ENCODE measurements around the gene FAM222A.

Gene FAM222A

DNA sequence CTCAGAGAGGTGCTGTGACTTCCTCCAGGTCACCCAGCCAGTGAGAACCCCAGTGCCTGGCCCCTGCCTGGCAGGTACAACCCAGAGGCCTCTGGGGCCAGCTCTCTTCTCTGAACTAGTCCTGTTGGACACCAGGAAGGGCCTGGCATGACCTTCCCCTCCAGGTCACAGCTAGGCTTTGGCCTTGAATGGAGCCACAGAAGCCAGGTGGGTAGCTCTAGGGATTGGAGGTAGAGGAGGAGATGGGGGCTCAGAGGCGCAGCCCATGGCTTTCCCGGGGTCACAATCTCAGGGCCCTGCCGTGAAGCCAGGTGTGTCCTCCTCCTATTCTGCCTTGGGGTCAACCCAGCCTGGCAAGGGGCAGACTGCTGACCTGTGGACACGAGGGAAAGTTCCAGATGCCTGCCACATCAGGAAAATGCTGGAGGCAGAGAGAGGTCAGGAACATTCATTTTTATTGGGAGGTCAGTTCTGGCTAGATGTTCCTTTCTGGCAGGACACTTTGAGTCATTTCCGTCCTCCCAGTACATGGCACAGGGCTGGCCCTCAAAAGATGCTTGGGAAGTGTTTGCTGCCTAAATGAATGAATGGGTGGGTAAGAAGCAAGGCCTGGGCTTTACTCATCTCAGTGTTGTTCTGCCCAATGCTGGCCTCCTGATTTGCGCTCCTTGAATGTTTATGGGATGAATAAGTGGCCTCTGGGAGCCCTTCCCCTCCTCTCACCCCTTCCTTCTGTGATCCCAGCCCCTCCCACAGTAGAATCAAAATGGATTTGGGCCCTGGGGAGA lies 25.4 kb downstream of the FAM222A start:
- no peak for DNase-seq

DNA sequence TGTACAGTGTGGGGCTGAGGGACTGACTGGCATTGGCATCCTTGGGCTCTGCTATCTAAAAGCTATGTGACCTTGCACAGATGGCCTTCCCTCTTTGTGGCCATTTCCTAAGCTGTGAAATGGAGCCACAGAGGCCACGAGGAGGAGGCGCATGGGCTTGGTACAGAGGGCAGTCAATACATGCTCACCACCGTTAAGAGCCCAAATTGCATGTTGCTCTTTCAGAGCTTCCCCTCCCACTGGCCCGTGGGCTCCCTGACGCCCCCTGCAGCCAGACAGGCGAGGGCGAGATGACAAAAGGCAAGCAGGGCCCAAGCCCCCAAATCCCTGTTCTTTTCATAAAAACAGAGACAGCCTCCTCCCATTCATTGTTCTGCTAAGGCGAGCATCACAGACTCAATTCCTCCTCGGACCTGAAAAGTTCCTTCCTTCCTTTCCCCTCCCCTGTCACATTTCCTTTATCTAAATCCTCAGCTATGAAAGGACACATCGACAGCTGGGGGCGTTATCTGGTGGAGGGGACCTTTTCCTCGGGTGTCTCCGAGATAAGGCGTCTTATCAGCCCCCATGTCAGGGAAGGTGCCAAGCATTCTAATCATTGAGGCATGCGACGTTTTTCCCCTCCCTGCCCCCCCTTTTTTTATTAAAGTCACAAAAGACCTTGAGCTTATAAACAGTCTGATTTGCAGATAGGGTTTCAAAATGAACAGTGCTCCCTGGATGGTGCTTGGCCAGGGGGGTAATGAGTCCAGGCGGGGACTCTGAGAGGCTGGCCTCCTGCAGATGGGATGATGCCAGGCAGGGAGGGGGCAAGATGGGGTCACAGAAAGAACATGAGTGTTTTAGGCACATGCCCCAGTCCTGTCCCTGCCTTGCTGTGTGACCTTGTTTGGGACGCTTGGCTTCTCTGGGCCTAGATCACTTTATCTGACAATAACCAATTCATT lies 26.4 kb downstream of the FAM222A start:
- no peak for DNase-seq

DNA sequence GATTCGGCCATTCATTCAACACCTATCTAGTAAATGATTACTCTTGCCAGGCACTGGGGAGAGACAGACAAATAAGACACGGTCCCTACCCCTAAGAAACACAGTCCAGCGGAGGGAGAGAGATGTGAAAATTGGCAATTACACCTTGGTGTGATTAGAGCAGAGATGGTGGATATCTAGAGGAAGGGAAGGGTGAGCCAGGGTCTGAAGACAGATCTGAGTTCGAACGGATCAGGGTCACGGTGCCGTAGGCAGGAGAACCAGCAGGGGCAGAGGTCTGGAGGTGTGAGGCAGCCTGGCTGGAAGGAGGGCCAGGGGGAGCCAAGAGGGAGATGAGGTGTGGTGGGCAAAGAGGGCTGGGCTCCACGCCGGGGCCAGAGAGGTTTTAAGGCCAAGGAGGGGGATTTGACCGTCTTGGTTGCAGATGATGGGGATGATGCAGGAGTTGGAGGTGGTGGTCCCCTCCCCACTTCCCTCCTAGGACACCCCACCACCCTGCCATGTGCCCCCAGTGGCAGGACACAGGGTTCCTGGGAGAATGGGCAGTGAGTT lies 27.1 kb downstream of the FAM222A start:
- no peak for DNase-seq

DNA sequence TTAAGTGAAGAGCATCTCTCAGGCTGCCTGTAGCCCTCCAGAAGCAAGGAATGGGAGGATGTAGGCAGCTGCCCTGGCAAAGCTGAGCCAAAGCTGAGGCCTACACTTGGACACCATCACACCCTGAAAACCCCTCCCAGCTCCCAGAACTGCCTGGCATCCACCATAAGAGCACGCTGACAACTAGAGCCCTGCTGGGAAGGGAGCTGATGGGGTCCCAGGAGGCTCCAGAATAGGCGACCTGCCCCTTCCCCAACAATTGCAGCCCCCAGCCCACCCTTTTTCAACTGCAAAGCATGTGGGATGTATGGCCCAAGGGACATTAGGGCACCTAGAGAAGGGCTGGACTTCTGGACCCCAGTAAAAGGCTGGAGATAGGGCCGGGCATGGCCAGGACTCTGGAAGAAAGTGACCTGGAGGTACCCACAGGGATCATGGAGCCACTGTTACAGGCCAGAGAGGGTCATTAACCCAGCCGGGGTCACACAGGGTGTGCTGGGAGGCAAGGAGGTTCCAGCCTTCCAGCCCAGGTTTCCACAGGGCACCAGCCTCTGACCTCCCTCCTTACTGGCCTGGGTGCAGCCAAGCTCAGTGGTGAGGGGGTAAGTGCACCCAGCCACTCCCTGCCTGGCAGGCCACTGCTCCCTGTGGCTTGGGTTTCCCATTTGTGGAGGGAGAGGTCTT lies 27.8 kb downstream of the FAM222A start:
- no peak for DNase-seq

DNA sequence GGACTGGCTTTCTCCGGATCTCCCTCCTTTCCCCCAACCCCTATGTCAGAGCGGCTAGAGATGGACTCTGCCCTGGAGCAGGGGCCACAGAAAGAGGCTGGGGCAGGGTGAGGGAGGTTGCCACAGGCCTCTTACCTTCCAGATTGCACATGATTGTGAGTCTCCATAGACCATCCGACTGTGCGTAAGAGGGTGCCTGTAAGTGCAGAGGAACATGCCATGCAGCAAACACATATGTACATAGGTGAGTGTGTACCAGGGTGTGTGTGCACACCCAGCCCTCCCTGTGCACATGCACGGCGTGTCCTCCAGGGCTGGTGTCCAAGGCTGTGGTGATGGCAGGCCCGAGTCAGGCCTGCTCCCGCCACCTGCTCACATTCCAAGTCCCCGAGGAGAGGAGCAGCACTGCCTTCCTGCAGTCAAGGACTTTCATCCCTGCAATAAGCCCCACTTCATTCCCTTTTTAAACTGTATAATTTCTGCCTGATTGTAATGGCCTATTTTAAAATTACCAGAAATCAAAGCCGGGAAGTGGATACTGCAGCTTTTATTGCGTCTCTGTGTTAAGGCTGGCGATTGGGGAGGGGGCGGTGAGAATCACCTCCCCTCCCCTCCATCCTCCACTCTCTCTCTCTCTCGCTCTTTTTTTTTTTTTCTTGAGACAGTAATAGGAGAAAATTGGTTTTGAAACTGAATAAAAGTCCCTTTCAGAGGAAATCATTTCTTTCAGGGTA lies 28.5 kb downstream of the FAM222A start:
- no peak for DNase-seq

DNA sequence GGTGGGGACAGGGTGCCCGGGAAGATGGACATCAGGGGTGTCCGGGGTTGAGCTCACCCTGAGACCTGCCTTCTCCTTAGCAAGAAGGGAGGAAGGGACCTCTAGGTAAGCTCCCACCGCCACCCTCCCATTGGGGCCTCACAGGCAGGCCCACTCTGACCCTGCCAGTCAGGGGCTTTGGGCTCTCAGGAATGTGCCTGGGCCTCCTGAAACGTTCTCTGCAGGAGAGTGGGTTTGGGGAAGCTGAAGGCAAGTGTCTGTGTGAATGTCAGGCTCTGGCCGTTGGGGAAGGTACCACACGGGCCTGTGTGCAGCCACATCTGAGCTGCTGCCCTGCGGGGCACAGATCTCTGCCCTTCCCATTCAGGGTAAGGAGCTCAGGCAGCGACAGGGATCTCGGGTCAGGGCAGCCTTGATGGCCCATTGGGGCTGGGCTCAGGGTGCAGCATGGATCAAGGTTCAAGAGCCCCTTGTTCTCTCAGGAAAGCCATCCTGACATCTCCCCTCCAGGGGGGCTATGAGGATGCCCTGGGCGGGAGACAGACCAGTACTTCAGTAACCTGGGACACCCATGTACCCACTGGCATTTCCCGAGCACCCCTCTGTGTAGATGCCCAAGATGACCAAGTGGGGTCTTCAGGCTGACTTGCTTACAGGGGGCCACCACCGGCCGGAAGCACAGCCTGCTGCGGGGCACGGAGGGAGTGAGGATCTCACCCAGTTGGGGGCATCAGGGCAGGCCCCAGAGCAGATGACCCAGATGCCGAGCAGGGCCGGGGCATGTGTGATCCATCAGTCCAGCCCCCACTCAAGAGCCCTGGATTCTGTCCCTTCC lies 29.7 kb downstream of the FAM222A start:
- DNase-seq: no peak

DNA sequence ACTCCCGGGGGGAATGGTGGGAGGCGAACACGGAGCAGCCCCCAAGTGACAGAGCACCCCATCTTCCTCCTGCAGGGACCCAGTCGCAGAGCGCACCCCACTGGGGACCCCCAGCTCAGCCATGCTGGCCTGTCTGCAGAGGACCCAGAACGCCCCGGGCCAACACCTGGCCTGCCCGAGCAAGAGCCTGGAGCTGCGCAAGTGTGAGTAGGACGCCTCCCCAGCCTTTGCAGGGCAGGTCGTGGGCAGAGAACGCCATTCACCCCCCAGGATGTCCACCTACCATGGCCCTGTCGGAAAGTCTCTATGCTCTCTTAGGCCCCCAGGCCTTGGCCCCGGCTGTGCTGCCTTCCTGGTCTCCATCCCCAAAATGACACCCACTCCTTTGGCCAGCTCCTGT lies 30.4 kb downstream of the FAM222A start:
- DNase-seq: no peak

DNA sequence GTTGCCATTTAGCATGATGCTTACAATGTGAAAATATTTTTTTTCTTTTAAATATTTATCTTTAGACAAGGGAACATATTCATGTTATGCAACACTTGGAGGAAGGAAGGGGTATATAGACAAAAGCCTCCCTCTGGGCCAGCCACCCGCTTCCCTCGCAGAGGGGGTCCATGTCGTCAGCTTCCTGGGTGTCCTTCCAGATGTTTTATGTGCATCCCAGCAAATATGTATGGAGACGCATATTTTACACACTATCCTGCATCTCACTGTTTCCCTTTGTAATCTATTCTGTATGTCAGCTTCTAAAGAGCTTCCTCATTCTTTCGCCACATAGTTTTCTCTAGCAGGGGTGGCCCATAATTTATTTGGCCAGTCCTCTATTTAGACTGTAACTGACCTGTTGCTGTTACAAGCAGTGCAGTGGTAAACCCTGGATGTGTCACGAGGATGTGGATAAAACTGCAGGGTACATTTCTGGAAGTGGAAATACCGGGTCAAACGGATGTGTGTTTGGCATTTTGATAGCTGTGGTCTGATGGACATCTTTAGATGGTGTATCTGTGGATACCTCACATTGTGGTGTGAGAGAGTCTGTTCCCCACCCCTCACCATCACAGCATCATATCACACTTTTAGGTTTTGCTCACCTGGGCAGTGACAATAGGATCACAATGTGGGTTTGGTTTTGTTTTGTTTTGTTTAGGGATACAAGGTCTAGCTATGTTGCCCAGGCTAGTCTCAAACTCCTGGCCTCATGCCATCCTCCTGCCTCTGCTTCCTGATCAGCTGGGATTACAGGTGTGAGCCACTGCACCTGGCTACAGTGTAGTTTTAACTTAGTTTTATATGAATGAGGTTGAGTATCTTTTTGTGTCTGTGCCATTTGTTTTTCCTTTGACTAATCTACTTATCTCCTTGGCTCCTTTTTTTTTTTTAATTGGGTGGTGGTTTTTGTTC lies 31.6 kb downstream of the FAM222A start:
- DNase-seq: no peak

DNA sequence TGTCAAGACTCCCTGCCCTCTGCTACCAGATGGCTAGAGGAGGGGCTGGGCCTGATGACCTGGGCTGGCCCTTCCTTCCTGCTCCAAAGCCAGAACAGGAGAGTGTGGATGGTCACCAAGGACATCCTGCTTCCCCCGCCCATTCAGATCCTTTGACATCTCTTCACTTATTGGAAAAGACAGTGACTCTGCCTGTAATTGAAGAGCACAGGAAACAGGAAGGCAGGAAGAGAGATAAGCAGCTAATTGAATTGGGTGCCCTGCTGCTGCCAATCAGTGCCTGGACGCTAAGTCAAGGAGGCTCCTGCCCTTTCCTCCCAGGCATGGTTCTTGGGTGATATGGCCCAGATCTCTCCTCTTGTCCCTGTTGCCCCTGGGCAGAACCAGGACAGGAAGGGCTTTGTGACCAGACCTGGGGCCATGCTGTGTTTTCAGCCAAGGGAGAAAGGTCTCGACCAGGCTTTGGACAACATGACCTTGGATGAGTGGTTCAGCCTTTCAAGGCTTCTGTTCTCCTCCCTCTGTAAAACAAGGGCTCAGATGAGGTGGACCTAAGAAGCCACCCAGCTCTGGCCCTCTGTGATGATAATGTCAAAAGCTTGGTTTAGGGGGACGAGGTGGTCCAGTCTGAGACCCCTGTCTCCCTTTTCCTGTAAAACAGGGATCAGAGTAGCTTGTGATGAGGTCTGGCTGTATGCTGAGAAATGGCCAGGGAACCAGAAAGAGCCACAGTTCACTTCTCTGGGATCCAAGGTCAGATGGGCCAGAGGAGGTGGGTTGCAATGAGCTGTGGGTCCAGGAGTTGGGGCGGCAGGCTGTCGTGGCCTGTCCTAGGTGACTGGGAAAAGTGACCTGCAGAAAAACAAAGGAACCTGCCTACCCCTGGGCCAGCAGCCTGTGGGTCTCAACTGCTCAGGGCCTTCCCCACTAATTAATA lies 38.8 kb downstream of the FAM222A start:
- DNase-seq: no peak

DNA sequence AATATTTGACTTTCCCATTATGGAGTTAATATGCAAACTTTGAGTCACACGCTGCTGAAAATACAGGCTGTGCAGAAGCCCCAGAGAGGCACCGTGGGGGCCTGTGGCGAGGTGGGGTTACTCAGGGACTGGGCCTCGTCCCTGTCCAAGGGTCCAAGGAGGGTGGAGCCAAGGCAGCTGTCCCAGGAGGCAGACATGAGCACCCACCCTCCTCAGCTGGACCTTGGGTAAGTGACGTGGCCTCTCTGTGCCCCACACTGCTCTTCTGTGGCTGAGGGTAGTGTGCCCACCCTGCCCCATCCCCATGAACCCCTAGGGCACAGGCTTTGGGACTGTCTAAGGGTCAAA lies 39.4 kb downstream of the FAM222A start:
- DNase-seq: no peak

DNA sequence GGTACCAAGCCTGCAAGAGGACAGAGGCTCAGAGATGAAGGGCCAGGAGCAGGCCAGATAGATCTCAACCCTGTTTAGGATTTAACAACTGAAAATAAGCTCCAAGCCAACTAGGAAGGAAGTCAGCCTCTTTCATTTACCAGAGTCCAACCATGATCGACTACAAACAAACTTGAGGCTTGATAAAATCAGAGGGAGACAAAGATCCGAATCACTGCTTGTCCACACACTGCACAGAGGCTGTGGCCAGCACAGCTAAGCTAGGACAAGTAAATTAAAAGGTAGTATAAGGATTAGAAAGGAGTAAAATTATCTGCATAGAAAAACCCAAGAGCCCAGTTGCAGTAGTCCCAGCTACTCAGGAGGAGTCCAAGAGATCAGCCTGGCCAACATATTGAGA lies 40.3 kb downstream of the FAM222A start:
- DNase-seq: no peak

DNA sequence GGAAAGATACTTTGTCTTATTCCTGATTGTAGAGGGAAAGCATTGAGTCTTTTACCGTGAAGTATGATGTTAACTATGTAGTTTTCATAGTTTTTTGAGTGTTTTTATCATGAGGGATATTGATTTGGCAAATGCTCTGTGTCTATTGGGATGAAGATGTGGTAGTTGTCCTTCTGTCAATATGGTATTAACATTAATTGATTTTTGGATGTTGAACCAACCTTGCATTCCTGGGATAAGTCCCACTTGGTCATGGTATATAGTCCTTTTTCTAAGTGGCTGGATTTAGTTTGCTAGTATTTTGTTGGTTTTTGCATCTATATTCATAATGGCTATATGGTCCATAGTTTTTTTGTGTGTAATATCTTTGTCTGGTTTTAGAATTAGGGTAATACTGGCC lies 42.8 kb downstream of the FAM222A start:
- DNase-seq: no peak

DNA sequence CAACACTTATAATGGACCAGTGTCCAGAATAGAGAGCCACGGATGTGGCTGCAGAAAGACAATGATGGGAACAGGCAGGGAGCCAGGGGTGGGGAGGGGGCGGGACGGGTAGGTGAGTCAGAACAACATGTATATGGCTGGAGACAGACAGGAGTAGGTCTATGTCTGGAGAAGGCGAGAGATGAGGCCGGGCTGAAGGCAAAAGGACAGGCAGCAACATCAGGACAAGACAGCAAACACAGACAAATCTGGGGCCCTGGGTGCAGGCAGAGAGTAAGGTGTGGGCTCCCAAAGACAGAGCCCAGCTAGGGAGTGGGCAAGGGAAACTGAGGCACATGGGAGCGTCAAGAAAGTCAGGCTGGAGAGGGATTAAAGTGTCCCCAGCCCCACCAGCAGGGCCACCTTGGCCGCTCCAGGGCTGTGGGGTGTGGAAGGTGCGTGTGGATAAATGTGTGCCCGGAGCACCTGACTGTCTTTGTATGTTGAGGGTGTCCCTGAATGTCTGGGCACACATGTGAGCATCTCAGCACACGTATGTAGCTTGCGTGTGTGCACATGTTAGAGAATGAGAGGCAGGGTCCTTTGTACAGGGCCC lies 44.1 kb downstream of the FAM222A start:
- DNase-seq: no peak

DNA sequence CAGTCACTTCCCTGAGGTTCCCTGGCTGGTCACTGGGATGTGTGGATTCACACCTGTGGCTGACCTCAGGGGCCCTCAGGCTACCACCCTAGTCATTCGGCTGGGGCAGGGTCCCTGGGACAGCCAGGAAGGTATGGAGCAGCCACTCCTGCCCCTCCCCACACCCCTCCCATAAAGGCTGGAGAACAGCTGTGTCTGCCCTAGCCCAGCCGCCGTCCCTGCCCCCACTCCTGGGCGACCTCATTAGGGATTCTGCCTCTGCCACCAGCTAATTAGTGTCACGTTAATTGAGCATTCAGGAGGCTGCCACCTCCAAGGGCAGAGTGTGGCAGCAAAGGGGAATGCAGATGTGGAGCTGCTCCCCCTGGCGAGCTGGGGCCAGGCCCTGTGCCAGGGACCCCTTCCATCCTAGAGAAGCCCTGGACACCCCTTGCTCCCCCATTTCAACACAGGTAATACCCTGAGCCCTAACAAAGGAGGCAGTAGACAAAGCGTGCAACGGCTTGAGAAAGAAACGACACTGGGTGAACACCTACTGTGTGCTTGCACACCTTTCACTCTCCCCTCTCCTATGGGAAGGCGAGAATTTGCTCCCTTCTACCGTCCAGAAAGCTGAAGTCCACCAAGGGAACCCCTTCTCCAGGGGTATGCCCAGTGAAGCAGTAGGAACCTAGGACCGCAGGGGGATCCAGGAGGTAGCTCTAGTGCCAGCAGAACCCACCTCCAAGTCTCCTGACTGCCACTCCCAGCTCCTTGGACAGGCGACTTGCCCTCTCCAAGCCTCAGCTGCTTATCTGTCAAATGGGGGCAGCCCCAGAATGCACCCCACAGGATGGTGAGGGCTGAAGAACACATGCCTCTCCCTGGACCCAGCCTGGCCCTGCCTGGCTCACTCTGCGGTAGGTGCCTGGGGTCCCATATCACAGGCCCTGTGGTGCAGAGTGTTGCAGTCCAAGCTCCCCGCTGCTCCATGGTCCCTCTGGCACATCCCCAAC lies 45.1 kb downstream of the FAM222A start:
- no peak for DNase-seq

DNA sequence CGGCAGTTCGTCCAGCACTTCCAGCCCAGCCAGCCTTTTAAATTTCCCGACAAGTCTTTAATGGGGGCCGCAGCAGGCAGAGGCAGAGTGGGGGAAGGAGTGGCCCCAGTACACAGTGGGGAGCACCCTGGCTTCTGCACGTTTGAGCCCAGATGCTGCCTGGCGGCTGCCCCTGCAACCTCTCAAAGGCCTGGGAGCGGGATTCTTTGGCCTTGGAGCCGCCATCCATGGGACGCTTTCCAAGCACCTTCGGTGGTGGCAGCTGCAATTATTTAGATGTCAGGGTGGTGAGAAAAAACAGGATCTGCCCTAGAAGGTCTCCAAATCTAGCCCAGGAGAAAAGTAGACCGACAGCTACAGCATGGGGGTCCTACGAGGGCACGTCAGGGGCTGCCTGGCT lies 46.0 kb downstream of the FAM222A start:
- DNase-seq: no peak

DNA sequence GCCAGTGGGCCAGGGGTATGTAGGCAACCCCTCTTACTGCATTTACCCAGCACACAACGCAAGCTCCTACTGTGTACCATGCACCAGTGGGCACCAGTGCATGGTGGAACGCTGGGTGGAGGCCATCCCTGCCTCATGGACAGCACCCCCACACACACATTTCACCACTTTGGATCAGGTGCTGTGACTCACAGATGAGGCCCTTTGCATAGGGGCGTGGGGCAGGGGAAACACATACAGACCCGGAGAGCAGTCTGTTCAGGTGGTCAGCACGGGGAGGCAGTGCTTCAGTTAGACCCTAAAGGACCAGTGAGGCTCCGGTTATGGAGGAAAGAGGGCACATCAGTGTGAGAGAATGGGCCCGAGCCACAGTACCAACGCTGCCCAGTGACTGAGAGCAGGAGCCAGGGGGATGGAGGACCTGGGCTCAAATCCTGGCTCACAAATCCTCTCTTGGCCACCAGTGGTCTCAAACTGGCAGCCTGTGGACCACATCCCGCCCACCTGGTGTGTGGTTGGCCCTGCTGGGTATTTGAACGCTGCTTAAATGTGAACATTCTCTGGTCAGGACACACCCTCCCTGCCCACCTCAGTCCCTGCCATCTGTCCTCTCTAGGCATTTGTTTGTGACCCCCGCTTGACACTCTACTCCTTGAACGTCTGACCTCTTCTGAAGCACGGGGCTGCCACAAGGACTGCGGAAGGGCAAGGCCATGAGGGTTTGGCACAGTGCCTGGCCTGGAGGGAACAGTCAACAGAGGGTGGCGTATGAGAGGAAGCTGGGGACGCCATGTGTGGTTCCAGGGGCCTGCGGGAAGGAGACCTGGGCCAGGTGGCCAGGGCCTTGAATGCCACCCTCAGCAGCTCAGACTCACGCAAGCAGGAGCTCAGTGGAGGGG lies 46.7 kb downstream of the FAM222A start:
- no peak for DNase-seq

Measured in stimulated activated naive CD4-positive, alpha-beta T cell (primary cell).